H9 (cell line): ENCODE results near the gene SMPD2. TPM values are rescaled to one million over a fixed set of nuclear protein-coding genes. Genes with fewer than 3 reads are reported as not detected.
A peak's percentile ranks its signal among the peaks of the same experiment; 100 is the strongest.

ENCODE experiments used
- DNase-seq: peaks from one replicate; pipeline ENCODE4 v3.0.0-alpha.2; 2017
- H2AFZ ChIP-seq: one replicate; pipeline ENCODE4 v1.6.1; 2013; ENCODE audit warnings: mild to moderate bottlenecking, low read length, control low read depth, moderate library complexity
- H2AK5ac ChIP-seq: 2 replicates; pipeline ENCODE4 v1.6.1; 2013; ENCODE audit warnings: low read length, control low read depth, mixed read lengths; ENCODE audit not compliant: insufficient read length
- H2BK120ac ChIP-seq: one replicate; pipeline ENCODE4 v1.6.1; 2013; ENCODE audit warnings: low read depth, mild to moderate bottlenecking, low read length, control low read depth, inconsistent platforms; ENCODE audit not compliant: poor library complexity, severe bottlenecking
- H2BK12ac ChIP-seq: 2 replicates; pipeline ENCODE4 v1.6.1; 2013; ENCODE audit warnings: low read length, control low read depth, mixed read lengths, low read depth; ENCODE audit not compliant: insufficient read length
- H2BK15ac ChIP-seq: 2 replicates; pipeline ENCODE4 v1.6.1; 2013; ENCODE audit warnings: low read depth, low read length, control low read depth
- H2BK20ac ChIP-seq: one replicate; pipeline ENCODE4 v1.6.1; 2013; ENCODE audit warnings: low read depth, mild to moderate bottlenecking, low read length, control low read depth, inconsistent platforms; ENCODE audit not compliant: poor library complexity, severe bottlenecking
- H2BK5ac ChIP-seq: 2 replicates; pipeline ENCODE4 v1.6.1; 2013; ENCODE audit warnings: low read length, control low read depth, mixed read lengths; ENCODE audit not compliant: insufficient read length
- H3K14ac ChIP-seq: 2 replicates; pipeline ENCODE4 v1.6.1; 2013; ENCODE audit warnings: low read length, control low read depth; ENCODE audit not compliant: insufficient read depth
- H3K18ac ChIP-seq: 2 replicates; pipeline ENCODE4 v1.6.1; 2013; ENCODE audit warnings: low read depth, mild to moderate bottlenecking, mixed read lengths, low read length, control low read depth; ENCODE audit not compliant: insufficient read length
- H3K23ac ChIP-seq: 2 replicates; pipeline ENCODE4 v1.6.1; 2013; ENCODE audit warnings: low read length, control low read depth, mixed read lengths, low read depth; ENCODE audit not compliant: insufficient read length
- H3K23me2 ChIP-seq: 2 replicates; pipeline ENCODE4 v1.6.1; 2013; ENCODE audit warnings: low read depth, mild to moderate bottlenecking, mixed read lengths, low read length, control low read depth; ENCODE audit not compliant: insufficient read length, poor library complexity, severe bottlenecking
- H3K27ac ChIP-seq: 2 replicates; pipeline ENCODE4 v1.5.1; 2013; ENCODE audit warnings: low read length, control low read depth, mixed read lengths, low read depth; ENCODE audit not compliant: insufficient read length
- H3K27me3 ChIP-seq: 2 replicates; pipeline ENCODE4 v1.6.1; 2013; ENCODE audit warnings: low read length, control low read depth, inconsistent platforms; ENCODE audit not compliant: insufficient read depth
- H3K4ac ChIP-seq: 2 replicates; pipeline ENCODE4 v1.6.1; 2013; ENCODE audit warnings: low read depth, mild to moderate bottlenecking, control low read depth, inconsistent platforms, low read length, moderate library complexity
- H3K4me1 ChIP-seq: 2 replicates; pipeline ENCODE4 v1.6.1; 2013; ENCODE audit warnings: low read length, control low read depth, inconsistent platforms; ENCODE audit not compliant: insufficient read depth
- H3K4me2 ChIP-seq: 2 replicates; pipeline ENCODE4 v1.6.1; 2013; ENCODE audit warnings: low read length, control low read depth, mixed read lengths; ENCODE audit not compliant: insufficient read length, insufficient read depth
- H3K56ac ChIP-seq: 2 replicates; pipeline ENCODE4 v1.6.1; 2013; ENCODE audit warnings: low read depth, mild to moderate bottlenecking, mixed read lengths, low read length, control low read depth; ENCODE audit not compliant: insufficient read length
- H3K79me1 ChIP-seq: 2 replicates; pipeline ENCODE4 v1.6.1; 2013; ENCODE audit warnings: low read depth, mild to moderate bottlenecking, moderate library complexity, low read length, control low read depth, inconsistent platforms; ENCODE audit not compliant: insufficient read depth, poor library complexity, severe bottlenecking
- H3K79me2 ChIP-seq: 2 replicates; pipeline ENCODE4 v1.6.1; 2013; ENCODE audit warnings: low read length, control low read depth, inconsistent platforms; ENCODE audit not compliant: insufficient read depth
- H3K9ac ChIP-seq: 2 replicates; pipeline ENCODE4 v1.6.1; 2013; ENCODE audit warnings: low read length, control low read depth, mixed read lengths; ENCODE audit not compliant: insufficient read length; ENCODE audit errors: extremely low read depth
- H3K9me3 ChIP-seq: one replicate; pipeline ENCODE4 v1.6.1; 2013; ENCODE audit warnings: low read depth, low read length, inconsistent platforms; ENCODE audit not compliant: control insufficient read depth
- H3T11ph ChIP-seq: one replicate; pipeline ENCODE4 v1.6.1; 2013; ENCODE audit warnings: mild to moderate bottlenecking, low read length, control low read depth, inconsistent platforms
- H4K20me1 ChIP-seq: one replicate; pipeline ENCODE4 v1.6.1; 2013; ENCODE audit not compliant: control insufficient read depth, insufficient read length, insufficient read depth
- H4K5ac ChIP-seq: 2 replicates; pipeline ENCODE4 v1.6.1; 2013; ENCODE audit warnings: low read depth, mild to moderate bottlenecking, mixed read lengths, low read length, control low read depth; ENCODE audit not compliant: insufficient read length
- H4K8ac ChIP-seq: replicated peaks from 2 replicates; pipeline ENCODE4 v1.6.1; 2013; ENCODE audit warnings: low read length, control low read depth, mixed read lengths, low read depth; ENCODE audit not compliant: insufficient read length
- H4K91ac ChIP-seq: 2 replicates; pipeline ENCODE4 v1.6.1; 2013; ENCODE audit warnings: low read depth, mild to moderate bottlenecking, moderate library complexity, mixed read lengths, low read length, control low read depth; ENCODE audit not compliant: insufficient read length
- H3K27ac Mint-ChIP-seq, 3 experiments: 2 replicates in 2 of 3; 3 replicates in 1 of 3; pipeline ENCODE4 v1.8.0; 2020 to 2021; ENCODE audit warnings: mixed read lengths in 3 of 3, mild to moderate bottlenecking in 1 of 3, moderate library complexity in 1 of 3
- H3K27me3 Mint-ChIP-seq: 2 replicates; pipeline ENCODE4 v1.8.0; 2021; ENCODE audit warnings: low read depth, mild to moderate bottlenecking, moderate library complexity, mixed read lengths
- H3K36me3 Mint-ChIP-seq, 3 experiments: 2 replicates in 2 of 3; 3 replicates in 1 of 3; pipeline ENCODE4 v1.8.0; 2020 to 2021; ENCODE audit warnings: low read depth in 3 of 3, mixed read lengths in 3 of 3; ENCODE audit not compliant: insufficient read depth in 1 of 3
- H3K4me1 Mint-ChIP-seq, 2 experiments: 2 replicates each; pipeline ENCODE4 v1.8.0; 2020; ENCODE audit warnings: mixed read lengths in 2 of 2
- H3K4me3 Mint-ChIP-seq, 2 experiments: 2 replicates in 1 of 2; 3 replicates in 1 of 2; pipeline ENCODE4 v1.8.0; 2020 to 2021; ENCODE audit warnings: mild to moderate bottlenecking in 2 of 2, mixed read lengths in 2 of 2, moderate library complexity in 1 of 2
- H3K9me3 Mint-ChIP-seq, 2 experiments: 2 replicates in 1 of 2; 3 replicates in 1 of 2; pipeline ENCODE4 v1.8.0; 2020; ENCODE audit warnings: mild to moderate bottlenecking in 2 of 2, mixed read lengths in 2 of 2, moderate library complexity in 1 of 2
- WGBS: extraction: QIAGEN DNeasy Blood & Tissue Kit; methylation state at CpG from one replicate; pipeline ENCODE4 v1.1.7; 2013; ENCODE audit warnings: missing lambda C conversion rate, low lambda C conversion rate, mixed read lengths; ENCODE audit not compliant: insufficient read length; ENCODE audit errors: extremely low coverage; 5-methylcytosine and 5-hydroxymethylcytosine counted together
- total RNA-seq: library from RNA; stranded (reverse); gene quantifications from 2 replicates; pipeline ENCODE4 v1.2.1, GENCODE V29; 2021
- TF ChIP-seq, protein P1 (sequence below): fragments of 200-600 bp; sonication (generic); conservative IDR thresholded peaks from 3 replicates; pipeline ENCODE4 v1.8.0; 2021; ENCODE audit warnings: antibody characterized with exemption, mild to moderate bottlenecking

The SMPD2 gene
- total RNA-seq, 1 experiment from 2014 or later, result 13.0 TPM

GRCh38 chr6:109442393-109442924 lies 1.9 kb downstream of the SMPD2 start:
- no peak overlapping the region for H3K4ac ChIP-seq
- H3K27me3 ChIP-seq, result no peaks in the 10 kb centered on the region
- H4K5ac ChIP-seq, result no peak overlapping the region
- H4K20me1 ChIP-seq, result no peaks in the 10 kb centered on the region
- TF ChIP-seq, protein P1, sequence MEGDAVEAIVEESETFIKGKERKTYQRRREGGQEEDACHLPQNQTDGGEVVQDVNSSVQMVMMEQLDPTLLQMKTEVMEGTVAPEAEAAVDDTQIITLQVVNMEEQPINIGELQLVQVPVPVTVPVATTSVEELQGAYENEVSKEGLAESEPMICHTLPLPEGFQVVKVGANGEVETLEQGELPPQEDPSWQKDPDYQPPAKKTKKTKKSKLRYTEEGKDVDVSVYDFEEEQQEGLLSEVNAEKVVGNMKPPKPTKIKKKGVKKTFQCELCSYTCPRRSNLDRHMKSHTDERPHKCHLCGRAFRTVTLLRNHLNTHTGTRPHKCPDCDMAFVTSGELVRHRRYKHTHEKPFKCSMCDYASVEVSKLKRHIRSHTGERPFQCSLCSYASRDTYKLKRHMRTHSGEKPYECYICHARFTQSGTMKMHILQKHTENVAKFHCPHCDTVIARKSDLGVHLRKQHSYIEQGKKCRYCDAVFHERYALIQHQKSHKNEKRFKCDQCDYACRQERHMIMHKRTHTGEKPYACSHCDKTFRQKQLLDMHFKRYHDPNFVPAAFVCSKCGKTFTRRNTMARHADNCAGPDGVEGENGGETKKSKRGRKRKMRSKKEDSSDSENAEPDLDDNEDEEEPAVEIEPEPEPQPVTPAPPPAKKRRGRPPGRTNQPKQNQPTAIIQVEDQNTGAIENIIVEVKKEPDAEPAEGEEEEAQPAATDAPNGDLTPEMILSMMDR, result no peak
- no peak overlapping the region for H2BK5ac ChIP-seq
- H3K4me2 ChIP-seq, result no peak overlapping the region
- no peak overlapping the region for H3K27ac Mint-ChIP-seq
- no peak overlapping the region for H3K56ac ChIP-seq
- no CpG with 5 or more reads among the region's 6 CpGs for WGBS
- no peak overlapping the region for H2BK15ac ChIP-seq
- peak overlapping the region; percentile 94 to 97; a peak in 2 of 5 replicates for H3K4me3 Mint-ChIP-seq
- no peak overlapping the region for H2AK5ac ChIP-seq
- H3K27ac ChIP-seq, result no peak overlapping the region
- H2BK12ac ChIP-seq, result no peak overlapping the region
- H3K14ac ChIP-seq, result no peak overlapping the region; the same call in 1 of the 2 replicates
- no peaks in the 10 kb centered on the region for H3K9me3 ChIP-seq
- H3K9me3 Mint-ChIP-seq, result no peaks in the 10 kb centered on the region
- H3K18ac ChIP-seq, result no peak overlapping the region
- no peak overlapping the region for H2BK20ac ChIP-seq
- no peak overlapping the region for H3T11ph ChIP-seq
- peaks cover 22 to 51% (median 47%) of the 10 kb centered on the region in 3 experiments for H3K36me3 Mint-ChIP-seq
- no peaks in the 10 kb centered on the region for H3K79me1 ChIP-seq
- H3K4me1 ChIP-seq, result peaks cover 3% of the 10 kb centered on the region; the same call in 1 of the 2 replicates
- H2AFZ ChIP-seq, result no peak overlapping the region
- H2BK120ac ChIP-seq, result no peak overlapping the region
- peaks cover 14% of the 10 kb centered on the region for H3K23me2 ChIP-seq
- no peak overlapping the region for H4K91ac ChIP-seq
- H3K79me2 ChIP-seq, result no peaks in the 10 kb centered on the region
- no peak overlapping the region for H4K8ac ChIP-seq
- no peak overlapping the region for H3K23ac ChIP-seq
- peaks cover 10% of the 10 kb centered on the region for H3K27me3 Mint-ChIP-seq
- H3K4me1 Mint-ChIP-seq, result peaks cover 17 to 19% of the 10 kb centered on the region in 2 experiments
- H3K9ac ChIP-seq, result no peak overlapping the region
- no peak for DNase-seq
